Neuronal stem cell (in vitro differentiated cells): ENCODE measurements around the gene HAGHL.
A peak's percentile ranks its signal among the peaks of the same experiment; 100 is the strongest.

Source experiments
- DNase-seq: peaks from one replicate; pipeline ENCODE4 v3.0.0-alpha.2; 2013; ENCODE audit warnings: low spot score
- H2AFZ ChIP-seq: one replicate; pipeline ENCODE4 v1.6.1; 2013; ENCODE audit warnings: mild to moderate bottlenecking, low read length, inconsistent platforms
- H2AK5ac ChIP-seq: 2 replicates; pipeline ENCODE4 v1.6.1; 2013; ENCODE audit warnings: low read depth, mild to moderate bottlenecking, inconsistent platforms, low read length, moderate library complexity, mixed read lengths
- H2BK120ac ChIP-seq: 2 replicates; pipeline ENCODE4 v1.6.1; 2013; ENCODE audit warnings: low read depth, mild to moderate bottlenecking, inconsistent platforms, low read length, moderate library complexity, mixed read lengths
- H2BK12ac ChIP-seq: one replicate; pipeline ENCODE4 v1.6.1; 2013; ENCODE audit warnings: low read length, inconsistent platforms
- H2BK15ac ChIP-seq: 2 replicates; pipeline ENCODE4 v1.6.1; 2013; ENCODE audit warnings: mild to moderate bottlenecking, low read length, inconsistent platforms, mixed read lengths
- H2BK5ac ChIP-seq: one replicate; pipeline ENCODE4 v1.6.1; 2013; ENCODE audit warnings: inconsistent platforms, mild to moderate bottlenecking, low read length, moderate library complexity
- H3K14ac ChIP-seq: one replicate; pipeline ENCODE4 v1.6.1; 2013; ENCODE audit warnings: low read length, inconsistent platforms
- H3K18ac ChIP-seq: 2 replicates; pipeline ENCODE4 v1.6.1; 2013; ENCODE audit warnings: low read length, inconsistent platforms
- H3K23ac ChIP-seq: 2 replicates; pipeline ENCODE4 v1.6.1; 2013; ENCODE audit warnings: low read depth, mild to moderate bottlenecking, mixed read lengths, low read length, inconsistent platforms; ENCODE audit not compliant: poor library complexity
- H3K27ac ChIP-seq: replicated peaks from 3 replicates; pipeline ENCODE4 v1.5.1; 2013; ENCODE audit warnings: low read length, inconsistent platforms
- H3K27me3 ChIP-seq, 3 experiments: 2 replicates each; pipeline ENCODE4 v1.6.1; 2013; ENCODE audit warnings: low read length in 3 of 3, mild to moderate bottlenecking in 2 of 3, inconsistent platforms in 1 of 3, low read depth in 1 of 3, mixed read lengths in 1 of 3, moderate library complexity in 1 of 3; ENCODE audit not compliant: control insufficient read depth in 3 of 3, insufficient read depth in 3 of 3
- H3K36me3 ChIP-seq, 2 donors: replicated peaks in 1 of 2; 2 replicates each; pipeline ENCODE4 v1.6.1; 2013; ENCODE audit warnings: low read length in 2 of 2; ENCODE audit not compliant: control insufficient read depth in 2 of 2, insufficient read depth in 2 of 2
- H3K4ac ChIP-seq: 2 replicates; pipeline ENCODE4 v1.6.1; 2013; ENCODE audit warnings: inconsistent platforms, mild to moderate bottlenecking, low read length, moderate library complexity
- H3K4me1 ChIP-seq, 2 donors: 1 replicate in 1 of 2; 2 replicates in 1 of 2; pipeline ENCODE4 v1.6.1; 2013; ENCODE audit warnings: low read length in 2 of 2, low read depth in 1 of 2; ENCODE audit not compliant: control insufficient read depth in 2 of 2, insufficient read depth in 1 of 2
- H3K4me2 ChIP-seq: one replicate; pipeline ENCODE4 v1.6.1; 2013; ENCODE audit warnings: mild to moderate bottlenecking, low read length, inconsistent platforms; ENCODE audit not compliant: insufficient read depth, poor library complexity, severe bottlenecking
- H3K4me3 ChIP-seq, 2 donors: 2 replicates each; pipeline ENCODE4 v1.5.1; 2013; ENCODE audit warnings: low read length in 2 of 2, mild to moderate bottlenecking in 2 of 2, inconsistent platforms in 1 of 2, moderate library complexity in 1 of 2
- H3K79me1 ChIP-seq: one replicate; pipeline ENCODE4 v1.6.1; 2013; ENCODE audit warnings: low read depth, mild to moderate bottlenecking, inconsistent platforms, low read length, moderate library complexity
- H3K9ac ChIP-seq: one replicate; pipeline ENCODE4 v1.6.1; 2013; ENCODE audit warnings: mild to moderate bottlenecking, low read depth, low read length, inconsistent platforms; ENCODE audit not compliant: poor library complexity
- H3K9me3 ChIP-seq, 2 donors: replicated peaks in 1 of 2; 2 replicates each; pipeline versions ENCODE3 to v1.6.1; 2013; ENCODE audit warnings: low read length in 2 of 2, mild to moderate bottlenecking in 2 of 2, inconsistent platforms in 1 of 2, low read depth in 1 of 2, mixed read lengths in 1 of 2, moderate library complexity in 1 of 2; ENCODE audit not compliant: control insufficient read depth in 2 of 2, insufficient read depth in 1 of 2
- H4K8ac ChIP-seq: one replicate; pipeline ENCODE4 v1.6.1; 2013; ENCODE audit warnings: low read depth, mild to moderate bottlenecking, inconsistent platforms, low read length, moderate library complexity
- H4K91ac ChIP-seq: one replicate; pipeline ENCODE4 v1.6.1; 2013; ENCODE audit warnings: low read length, low read depth, mild to moderate bottlenecking, inconsistent platforms; ENCODE audit not compliant: poor library complexity
- WGBS, 2 donors: extraction: QIAGEN DNeasy Blood & Tissue Kit; methylation state at CpG; one replicate each; pipeline ENCODE4 v1.1.7; 2013; ENCODE audit warnings: missing lambda C conversion rate in 2 of 2, mixed read lengths in 1 of 2; ENCODE audit not compliant: insufficient read length in 2 of 2, insufficient replicate concordance in 1 of 2; ENCODE audit errors: extremely low coverage in 2 of 2; 5-methylcytosine and 5-hydroxymethylcytosine counted together

Gene HAGHL

DNA sequence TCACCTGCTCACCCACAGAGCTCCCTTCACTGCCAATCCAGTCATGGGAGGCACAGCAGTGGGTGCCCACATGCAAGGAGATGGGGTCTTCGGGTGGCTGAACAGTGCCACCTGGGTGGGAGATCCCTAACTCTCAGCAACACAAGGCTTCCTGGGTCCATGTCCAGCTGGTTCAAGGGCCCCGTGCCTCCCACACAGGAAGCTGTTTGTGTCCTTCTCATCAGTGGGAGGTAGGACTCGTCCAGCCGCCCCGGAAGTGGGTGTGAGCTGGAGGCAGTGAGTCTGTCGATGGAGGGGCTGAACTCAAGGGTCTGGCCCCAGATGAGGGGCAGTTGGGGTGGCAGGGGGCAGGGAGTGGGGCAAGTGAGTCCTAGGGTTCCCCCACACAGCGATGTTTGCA, 22.9 kb upstream of the HAGHL start:
- no peak overlapping the region for H3K18ac ChIP-seq
- no peaks in the 10 kb centered on the region for H3K36me3 ChIP-seq
- H2AFZ ChIP-seq: no peak overlapping the region
- H3K27ac ChIP-seq: no peak overlapping the region
- peak overlapping the region; percentile 91 for H3K23ac ChIP-seq
- no peak overlapping the region for H2AK5ac ChIP-seq
- peak overlapping the region; percentile 17 for H2BK15ac ChIP-seq
- no peak overlapping the region for H3K4me2 ChIP-seq
- no peak overlapping the region for H4K8ac ChIP-seq
- peak overlapping the region in 1 of 2 donors; percentile 64 for H3K4me3 ChIP-seq
- H2BK5ac ChIP-seq: peak overlapping the region; percentile 75
- no peak for DNase-seq
- H2BK120ac ChIP-seq: peak overlapping the region; percentile 76
- no peak overlapping the region for H2BK12ac ChIP-seq
- H4K91ac ChIP-seq: no peak overlapping the region
- WGBS, 2 donors: no CpG with 5 or more reads among the region's 7 CpGs
- H3K4me1 ChIP-seq: peaks cover under 1 to 29% of the 10 kb centered on the region in 2 donors
- H3K9ac ChIP-seq: no peak overlapping the region
- peaks cover 2% of the 10 kb centered on the region for H3K79me1 ChIP-seq
- peaks cover 41 to 95% (median 51%) of the 10 kb centered on the region in 3 experiments for H3K27me3 ChIP-seq
- H3K9me3 ChIP-seq: no peaks in the 10 kb centered on the region
- no peak overlapping the region for H3K14ac ChIP-seq
- H3K4ac ChIP-seq: no peak overlapping the region

- peaks cover 41 to 92% (median 51%) of the 10 kb centered on the region in 3 experiments for H3K27me3 ChIP-seq
- H2BK5ac ChIP-seq: peak overlapping the region; percentile 39
- H3K23ac ChIP-seq: peak overlapping the region; percentile 91
- H4K91ac ChIP-seq: no peak overlapping the region
- peaks cover 2% of the 10 kb centered on the region for H3K79me1 ChIP-seq
- H2AFZ ChIP-seq: peak overlapping the region; percentile 82
- peak overlapping the region; percentile 30 to 64 for H3K4me3 ChIP-seq
- peaks cover 5 to 35% of the 10 kb centered on the region in 2 donors for H3K4me1 ChIP-seq
- H3K14ac ChIP-seq: peak overlapping the region; percentile 17
- peak overlapping the region; percentile 83 for H3K18ac ChIP-seq
- H3K4ac ChIP-seq: no peak overlapping the region
- no peak overlapping the region for H2BK15ac ChIP-seq
- H3K4me2 ChIP-seq: peak overlapping the region; percentile 69
- no peak overlapping the region for H3K27ac ChIP-seq
- H2BK120ac ChIP-seq: peak overlapping the region; percentile 76
- no CpG with 5 or more reads among the region's 50 CpGs for WGBS, 2 donors
- H3K9ac ChIP-seq: peak overlapping the region; percentile 60
- H2AK5ac ChIP-seq: peak overlapping the region; percentile 81
- no peak for DNase-seq
- no peak overlapping the region for H2BK12ac ChIP-seq
- no peak overlapping the region for H4K8ac ChIP-seq
- H3K9me3 ChIP-seq: no peaks in the 10 kb centered on the region
- H3K36me3 ChIP-seq: no peaks in the 10 kb centered on the region
Observed at GRCh38 chr16:704552-705380, 22.1 kb upstream of the HAGHL start.

DNA sequence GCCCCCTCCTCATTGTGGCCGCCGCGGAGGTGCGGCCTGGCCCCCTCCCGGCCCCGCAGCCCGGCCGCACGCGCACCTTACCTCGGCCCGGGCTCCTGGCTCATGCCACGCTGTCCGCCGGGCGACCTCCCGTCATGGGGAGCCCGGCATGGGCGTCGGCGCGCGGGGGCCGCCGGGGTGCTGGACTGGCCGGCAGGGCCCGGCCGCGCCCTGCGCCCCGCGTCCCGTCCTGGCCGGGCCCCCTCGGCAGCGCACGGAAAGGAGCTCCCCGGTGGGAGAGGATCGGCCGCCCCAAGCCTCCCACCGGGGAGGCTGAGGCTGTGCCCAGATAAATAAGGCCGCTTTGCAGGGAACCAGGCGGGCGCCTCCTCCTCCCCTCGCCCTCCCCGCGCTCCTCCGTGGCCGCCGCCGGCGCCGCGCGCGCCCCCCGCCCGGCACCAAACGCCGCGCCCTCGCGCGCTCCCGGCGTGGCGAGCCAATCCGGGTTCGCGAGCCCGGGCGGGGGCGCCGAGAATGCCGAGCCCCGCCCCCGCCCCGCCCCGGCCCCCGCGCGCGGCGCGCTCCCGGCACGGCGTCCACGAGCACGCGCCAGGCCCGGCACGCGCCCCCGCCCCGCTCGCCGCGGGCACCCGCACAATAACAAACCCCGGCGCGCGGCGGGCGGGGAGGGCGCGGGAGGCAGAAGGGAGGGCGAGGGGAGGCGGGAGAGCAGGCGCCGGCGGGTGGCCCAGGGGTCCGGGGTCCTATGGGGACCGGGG, 21.3 kb upstream of the HAGHL start, which contains the start of gene FBXL16:
FBXL16 (minus strand) TSS at position 371 of the 758 bp plus-strand sequence. CDS start 8,396 bp downstream, outside the sequence.
- Histone ChIP-seq H3K9me3 (no peaks in the 10 kb centered on the region), H2AFZ (peak within 1 kb of the TSS; percentile 82), H3K4me3 (peak within 1 kb of the TSS; percentile 64 to 75), H2BK12ac (no peak within 1 kb of the TSS), H2AK5ac (peak within 1 kb of the TSS; percentile 81), H3K36me3 (no peaks in the 10 kb centered on the region), H3K18ac (peak within 1 kb of the TSS; percentile 83), H4K8ac (no peak within 1 kb of the TSS), H2BK5ac (peak within 1 kb of the TSS; percentile 75), H4K91ac (no peak within 1 kb of the TSS), H3K4ac (no peak within 1 kb of the TSS), H3K27ac (no peak within 1 kb of the TSS), H3K23ac (peak within 1 kb of the TSS; percentile 91), H3K79me1 (peaks cover 2% of the 10 kb centered on the region), H3K4me1 (peaks cover 14 to 44% of the 10 kb centered on the region in 2 donors), H3K4me2 (peak within 1 kb of the TSS; percentile 69), H3K9ac (no peak within 1 kb of the TSS), H3K14ac (peak within 1 kb of the TSS; percentile 17), H2BK15ac (no peak within 1 kb of the TSS), H3K27me3 (peaks cover 41 to 85% (median 46%) of the 10 kb centered on the region in 3 experiments), H2BK120ac (no peak within 1 kb of the TSS)
- DNase-seq: no peak
- WGBS, 2 donors: no CpG with 5 or more reads among the region's 115 CpGs
